Middle frontal gyrus (tissue), 1 donor: Measurements from ENCODE around the gene PLCH1.

Experiments used
- DNase-seq: peaks from one replicate; pipeline ENCODE4 v3.0.0-alpha.2; 2015; ENCODE audit warnings: low spot score; ENCODE audit errors: extremely low spot score

The PLCH1 gene

GRCh38 chr3:155485897-155486296 lies 259.0 kb downstream of the PLCH1 start:
- DNase-seq, result no peak

GRCh38 chr3:155481591-155481990 lies 263.3 kb downstream of the PLCH1 start:
- DNase-seq, result no peak

- no peak for DNase-seq
These were observed 263.8 kb downstream of the PLCH1 start for GRCh38 chr3:155481089-155481488.

GRCh38 chr3:155465664-155466063 lies 279.2 kb downstream of the PLCH1 start:
- DNase-seq, result no peak

- no peak for DNase-seq
These were observed 282.2 kb downstream of the PLCH1 start for GRCh38 chr3:155462672-155463071.

DNA sequence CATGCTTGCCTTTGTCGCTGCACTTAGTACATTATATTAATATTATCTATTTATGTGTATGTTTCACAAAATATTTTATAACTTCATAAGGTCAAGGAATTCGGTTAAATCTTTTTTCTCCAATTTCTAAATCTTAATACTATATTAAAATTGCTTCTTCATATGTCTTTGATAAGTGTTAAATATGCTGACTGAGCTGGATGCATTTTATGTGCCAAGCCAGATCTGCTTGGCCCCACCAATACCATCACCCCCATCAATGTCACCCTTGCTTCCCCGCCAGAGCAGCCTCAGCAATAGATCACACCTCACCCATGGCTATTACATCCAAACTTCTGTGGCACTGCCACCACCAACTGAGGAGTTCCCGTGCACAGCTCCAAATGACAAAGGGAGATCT lies 287.3 kb downstream of the PLCH1 start:
- DNase-seq, result no peak

- DNase-seq, result no peak
These were observed 289.1 kb downstream of the PLCH1 start for GRCh38 chr3:155455765-155456164.

- no peak for DNase-seq
These were observed 291.4 kb downstream of the PLCH1 start for GRCh38 chr3:155453512-155453911.

- no peak for DNase-seq
These were observed 295.1 kb downstream of the PLCH1 start for GRCh38 chr3:155449613-155450267.

GRCh38 chr3:155448531-155448930 lies 296.3 kb downstream of the PLCH1 start:
- no peak for DNase-seq

GRCh38 chr3:155446366-155446765 lies 298.5 kb downstream of the PLCH1 start:
- no peak for DNase-seq

DNA sequence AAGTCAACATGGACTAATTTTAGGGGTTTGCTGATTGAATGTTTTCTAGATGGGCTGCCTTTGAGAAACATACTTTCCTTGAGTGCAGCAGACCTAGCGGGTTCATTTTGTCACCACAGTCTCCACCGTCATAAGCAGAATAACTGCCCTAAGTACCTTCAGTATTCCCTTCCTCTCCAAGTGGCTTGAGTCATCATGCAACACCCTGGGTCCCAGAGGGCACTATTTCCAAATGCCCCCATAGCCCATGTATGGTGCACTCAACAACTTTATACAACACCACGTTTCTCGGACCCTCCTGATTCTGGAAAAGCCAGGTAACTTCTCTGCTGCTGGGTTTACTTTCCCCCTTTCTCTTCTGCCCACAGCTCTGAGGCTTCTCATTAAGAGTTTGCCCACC lies 300.1 kb downstream of the PLCH1 start:
- no peak for DNase-seq

DNA sequence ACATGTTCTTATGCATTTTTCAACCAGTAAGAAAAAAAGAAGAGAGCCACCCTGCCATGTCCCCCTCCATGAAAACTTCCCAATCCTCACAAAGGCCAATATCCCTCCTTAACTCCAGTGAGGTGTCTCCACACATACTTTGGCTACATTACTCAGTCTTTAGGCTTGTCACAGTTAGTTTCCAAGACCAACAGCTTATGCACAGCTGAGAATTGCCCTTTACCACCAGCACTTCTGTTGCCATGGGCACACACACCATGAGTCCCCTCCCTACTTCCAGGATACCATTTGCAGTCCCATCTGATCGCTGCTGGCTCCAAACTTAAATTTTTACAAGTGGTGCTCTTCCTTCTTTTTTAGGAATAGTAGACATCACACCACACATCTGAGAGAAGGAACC lies 301.1 kb downstream of the PLCH1 start:
- no peak for DNase-seq

DNA sequence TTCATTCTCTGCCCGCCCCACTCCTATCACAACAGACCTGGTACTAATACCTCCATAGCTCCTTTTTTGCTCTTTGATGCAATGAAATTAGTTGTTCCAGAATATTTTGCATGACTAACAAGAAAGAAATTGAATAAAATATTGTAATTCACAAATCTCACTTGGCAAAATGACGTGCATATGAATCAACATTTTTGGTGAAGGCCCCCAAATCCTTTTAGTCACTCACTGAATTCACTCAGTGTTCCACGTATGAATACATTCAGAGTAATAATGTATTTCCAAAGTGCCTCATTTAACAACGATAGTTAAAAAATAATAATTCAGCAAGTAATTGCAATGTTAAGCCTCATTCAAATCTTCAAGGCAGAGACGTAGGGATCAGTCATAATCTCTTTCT lies 302.8 kb downstream of the PLCH1 start:
- no peak for DNase-seq

GRCh38 chr3:155441506-155441905 lies 303.4 kb downstream of the PLCH1 start:
- no peak for DNase-seq

- DNase-seq, result no peak
These were observed 303.8 kb downstream of the PLCH1 start for GRCh38 chr3:155441026-155441425.

- no peak for DNase-seq
These were observed 309.1 kb downstream of the PLCH1 start for GRCh38 chr3:155435821-155436220.

GRCh38 chr3:155431856-155432570 lies 312.9 kb downstream of the PLCH1 start:
- no peak for DNase-seq

GRCh38 chr3:155428563-155428962 lies 316.3 kb downstream of the PLCH1 start:
- DNase-seq, result no peak

DNA sequence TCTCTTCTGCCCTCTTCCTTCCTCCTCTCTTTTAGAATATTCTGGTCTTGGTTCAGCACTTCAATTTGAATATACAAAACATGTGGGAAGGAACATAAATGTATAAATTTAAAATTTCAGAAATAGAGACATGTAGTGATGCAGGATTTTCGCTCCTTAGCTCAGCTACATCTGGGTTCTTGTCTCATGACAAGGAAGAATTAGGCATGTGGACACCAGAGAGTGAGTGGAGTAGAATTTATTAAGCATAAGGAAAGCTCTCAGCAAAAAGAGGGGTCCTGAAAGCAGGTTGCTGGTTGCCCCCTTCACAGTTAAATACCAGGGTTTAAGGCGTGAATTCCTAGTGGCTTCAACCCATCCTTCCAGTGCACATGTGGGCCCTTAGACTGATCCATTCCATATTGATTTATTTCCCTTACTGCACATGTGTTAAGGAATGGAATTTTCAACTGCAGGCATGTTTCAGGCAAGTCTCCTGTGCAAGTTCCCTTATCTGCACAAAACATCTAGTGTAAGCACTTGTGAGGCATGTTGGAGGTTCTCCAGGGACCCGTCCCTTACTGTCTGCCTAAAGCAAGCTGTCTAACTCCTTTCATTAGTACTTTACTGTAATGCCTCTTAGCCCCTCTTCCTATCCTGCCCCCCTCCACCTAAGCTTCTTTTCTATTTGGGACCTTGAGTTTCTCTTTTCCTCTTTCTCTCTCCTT lies 318.2 kb downstream of the PLCH1 start:
- no peak for DNase-seq

- DNase-seq, result no peak
These were observed 319.5 kb downstream of the PLCH1 start for GRCh38 chr3:155425396-155425795.

DNA sequence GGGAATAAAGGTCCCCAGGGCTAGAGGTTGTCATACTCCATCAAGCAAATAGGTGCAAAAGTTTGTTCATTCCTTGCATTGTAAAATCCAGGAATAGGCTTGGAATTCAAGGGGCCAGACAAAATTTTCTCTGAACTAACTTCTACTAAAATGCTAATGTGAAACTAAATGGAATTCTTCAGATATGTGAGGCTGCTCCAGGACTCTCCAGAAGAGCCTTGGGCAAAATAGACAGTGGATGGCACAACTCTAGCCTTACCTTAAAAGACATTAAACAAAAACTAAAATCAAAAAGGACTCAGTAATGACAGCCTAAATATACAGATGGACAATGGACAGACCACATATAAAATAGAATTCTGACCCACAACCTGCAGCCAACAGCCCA lies 320.6 kb downstream of the PLCH1 start:
- no peak for DNase-seq
